HG02588 (cell line): ENCODE results near the gene ANKRD27.
"Not testable (repeated sequence)": the region's sequence is repeated elsewhere in the genome, so short reads cannot be mapped to it uniquely, and the experiment has no call there.

ENCODE experiments used
- ATAC-seq: cut with Tn5 transposase; IDR thresholded peaks from one replicate; pipeline ENCODE4 v1.9.1; 2021; ENCODE audit warnings: mild to moderate bottlenecking, moderate library complexity; ENCODE audit not compliant: unreplicated experiment

The ANKRD27 gene

DNA sequence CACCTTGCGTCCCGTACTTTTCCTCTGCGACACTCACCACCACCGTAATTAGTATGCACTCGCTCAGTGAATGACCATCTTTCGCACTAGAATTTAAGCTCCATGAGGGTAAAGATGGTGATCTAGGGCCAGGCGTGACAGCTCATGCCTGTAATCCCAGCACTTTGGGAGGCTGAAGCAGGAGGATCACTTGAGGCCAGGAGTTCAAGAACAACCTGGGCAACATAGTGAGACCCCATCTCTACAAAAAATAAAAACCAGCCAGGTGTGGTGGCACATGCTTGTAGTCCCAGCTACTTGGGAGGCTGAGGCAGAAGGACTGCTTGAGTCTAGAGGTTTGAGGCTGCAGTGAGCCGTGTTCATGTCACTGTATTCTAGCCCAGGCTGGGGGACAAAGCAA is 18.6 kb downstream of the ANKRD27 start:
- ATAC-seq, result not testable (repeated sequence)

DNA sequence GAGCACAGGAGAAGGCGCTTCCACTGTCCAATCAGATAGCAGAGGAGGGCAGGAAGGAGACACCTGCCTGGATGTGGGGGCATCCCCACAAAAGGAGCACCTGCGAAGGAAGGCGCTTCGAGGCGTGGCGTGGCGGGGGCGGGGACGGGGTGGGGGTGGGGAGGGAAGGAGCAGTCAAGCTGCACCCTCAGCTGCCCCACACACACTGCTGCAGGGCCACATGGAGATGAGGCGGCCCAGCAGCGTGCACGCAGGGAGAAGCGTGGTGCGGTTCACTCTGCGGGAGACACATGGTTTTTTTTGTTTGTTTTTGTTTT is 21.4 kb downstream of the ANKRD27 start:
- ATAC-seq, result no peak

DNA sequence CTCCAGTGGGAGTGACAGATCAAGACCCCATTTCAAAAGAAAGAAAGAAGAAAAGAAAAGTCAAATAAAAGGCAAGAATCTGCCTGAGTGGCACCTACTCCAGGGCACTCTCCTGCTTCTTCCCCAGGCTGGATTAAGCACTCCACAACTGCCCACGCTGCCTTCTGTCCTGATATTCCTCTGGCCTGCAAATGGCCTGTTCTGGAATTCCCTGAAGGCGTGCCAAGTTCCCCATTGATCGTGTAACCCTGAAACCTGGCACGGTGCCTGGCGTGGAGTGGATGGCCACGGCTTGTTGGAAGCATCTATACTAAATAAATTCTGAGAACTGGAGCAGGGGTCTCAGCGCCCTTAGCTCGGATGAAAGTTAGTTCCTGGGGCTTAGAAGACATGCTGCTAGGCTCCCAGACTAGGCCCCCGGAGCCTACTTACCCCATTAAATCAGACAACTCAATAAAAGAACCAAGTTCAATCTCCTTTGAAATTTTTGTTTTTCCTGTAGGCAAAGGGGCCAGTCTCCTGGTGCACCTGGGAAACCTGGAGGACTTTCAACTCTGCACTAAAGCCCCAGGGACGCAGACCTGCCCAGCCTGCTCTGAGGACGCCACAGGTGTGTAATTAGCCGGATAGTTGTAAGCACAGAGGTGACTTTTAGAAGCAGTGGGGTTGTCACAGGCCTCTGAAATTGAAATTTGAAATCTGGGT is 21.9 kb downstream of the ANKRD27 start:
- ATAC-seq, result no peak

DNA sequence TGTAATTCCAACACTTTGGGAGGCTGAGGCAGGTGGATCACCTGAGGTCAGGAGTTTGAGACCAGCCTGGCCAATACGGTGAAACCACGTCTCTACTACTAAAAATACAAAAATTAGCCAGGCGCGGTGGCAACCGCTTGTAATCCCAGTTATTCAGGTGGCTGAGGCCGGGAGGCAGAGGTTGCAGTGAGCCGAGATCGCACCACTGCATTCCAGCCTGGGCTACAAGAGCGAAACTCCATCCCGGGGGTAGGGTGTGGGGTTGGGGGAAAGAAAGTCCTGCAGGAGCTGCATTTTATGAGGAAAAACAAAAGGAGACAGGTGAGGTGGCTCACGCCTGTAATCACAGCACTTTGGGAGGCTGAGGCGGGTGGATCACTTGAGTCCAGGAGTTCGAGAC is 22.6 kb downstream of the ANKRD27 start:
- ATAC-seq, result not testable (repeated sequence)

DNA sequence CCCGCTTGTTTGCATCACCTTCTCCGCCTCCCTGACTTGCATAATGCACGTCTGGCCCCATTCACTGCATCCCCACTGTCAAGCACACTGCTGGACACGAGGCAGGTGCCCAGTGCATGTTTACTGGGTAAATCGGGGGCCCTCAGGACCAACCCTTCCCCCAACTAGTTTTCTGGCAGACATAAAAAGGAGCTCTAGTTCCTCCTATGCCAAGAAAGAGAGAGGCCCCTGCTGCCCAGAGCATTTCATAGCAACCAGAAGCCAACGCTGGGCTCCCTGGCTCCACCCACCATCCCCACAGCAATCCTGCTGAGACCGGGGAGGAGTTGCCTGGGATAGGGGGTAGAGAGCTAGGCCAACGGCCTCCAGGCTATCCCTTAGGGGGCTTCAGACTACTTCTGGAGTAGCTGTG is 23.2 kb downstream of the ANKRD27 start:
- ATAC-seq, result no peak

DNA sequence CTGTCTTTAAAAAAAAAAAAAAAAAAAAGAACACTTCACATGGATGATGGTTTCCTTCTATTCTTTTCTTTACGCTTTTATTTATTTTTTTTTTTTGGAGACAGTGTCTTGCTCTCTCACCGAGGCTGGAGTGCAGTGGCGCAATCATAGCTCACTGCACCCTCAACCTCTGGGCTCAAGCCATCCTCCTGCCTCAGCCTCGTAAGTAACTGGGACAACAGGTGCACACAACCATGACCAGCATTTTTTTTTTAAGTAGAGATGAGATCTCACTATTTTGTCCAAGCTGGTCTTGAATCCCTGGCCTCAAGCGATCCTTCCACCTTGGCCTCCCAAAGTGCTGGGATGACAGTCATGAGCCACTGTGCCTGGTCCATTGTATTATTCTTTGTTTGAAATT is 24.3 kb downstream of the ANKRD27 start:
- no peak for ATAC-seq

DNA sequence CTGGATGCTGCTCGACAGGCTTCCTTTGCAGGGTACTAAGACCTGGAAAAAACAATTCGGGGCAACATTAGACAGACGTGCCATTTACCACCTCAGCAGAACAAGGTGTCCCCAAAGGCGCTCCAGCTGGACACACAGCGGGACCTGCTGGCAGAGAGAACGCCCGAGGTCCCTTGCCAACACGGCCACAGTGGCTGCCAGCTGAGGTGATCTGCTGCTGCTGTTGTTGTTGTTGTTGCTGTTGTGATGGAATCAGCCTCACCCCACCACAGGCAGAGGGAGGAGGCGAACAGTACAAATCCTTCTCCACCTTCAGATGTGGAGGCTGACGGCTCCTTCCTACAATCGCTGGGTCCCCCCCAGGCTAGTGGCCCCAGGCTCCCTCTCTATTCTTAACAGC is 25.2 kb downstream of the ANKRD27 start:
- ATAC-seq, result no peak

DNA sequence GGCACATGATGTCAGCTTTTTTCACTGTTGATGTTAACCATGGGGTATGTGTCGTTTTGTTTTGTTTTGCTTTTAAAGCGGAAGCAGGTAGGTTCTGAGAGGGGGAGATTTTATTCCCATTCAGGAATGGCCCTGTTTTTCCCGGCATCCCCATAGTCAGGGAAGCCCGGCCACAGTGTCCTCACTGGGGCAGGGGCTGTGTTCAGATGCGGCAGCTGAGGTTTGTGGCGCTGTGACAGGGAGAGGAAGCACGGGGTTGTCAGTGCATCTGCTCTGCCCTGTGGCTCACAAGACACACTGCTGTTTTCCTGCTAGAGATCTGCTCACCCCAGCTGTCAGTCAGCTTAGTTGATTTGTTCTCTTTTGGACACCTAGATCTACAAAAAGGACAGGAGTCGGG is 27.6 kb downstream of the ANKRD27 start:
- ATAC-seq, result no peak

DNA sequence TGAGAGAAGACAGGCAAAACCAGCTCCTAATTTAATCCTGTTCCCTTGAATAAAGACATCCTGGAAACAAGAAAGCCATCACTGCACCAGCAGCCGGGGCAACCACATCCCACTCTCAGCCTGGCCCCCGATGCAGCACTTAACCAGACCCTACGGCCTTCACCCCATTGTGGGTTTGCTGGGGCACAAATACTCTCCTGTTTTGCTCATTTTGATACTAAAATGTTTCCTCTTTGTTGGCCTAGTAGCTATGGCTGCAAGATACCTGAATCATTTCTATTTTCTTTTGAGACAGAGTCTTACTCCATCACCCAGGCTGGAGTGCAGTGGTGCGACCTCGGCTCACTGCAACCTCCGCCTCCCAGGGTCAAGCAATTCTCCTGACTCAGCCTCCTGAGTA is 28.4 kb downstream of the ANKRD27 start:
- no peak for ATAC-seq

DNA sequence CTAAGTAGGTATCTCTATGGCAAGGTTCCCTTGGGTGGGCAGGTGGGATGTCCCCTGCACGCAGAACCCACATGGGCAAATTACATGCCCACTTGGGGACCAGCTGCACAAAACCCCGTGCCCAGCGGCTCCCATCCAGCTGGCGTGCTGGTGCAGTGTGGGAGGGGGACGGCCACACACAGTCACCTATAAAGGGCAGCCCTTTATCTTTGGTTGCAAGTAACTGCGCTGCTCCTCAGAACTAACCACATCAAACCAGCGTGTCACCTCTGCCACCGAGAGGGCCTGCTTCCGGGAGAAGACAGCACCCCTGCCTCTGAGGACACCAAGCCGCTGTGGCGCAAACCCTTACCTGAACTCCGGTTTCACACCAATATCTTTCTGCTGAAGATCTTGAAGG is 32.2 kb downstream of the ANKRD27 start:
- ATAC-seq, result no peak

DNA sequence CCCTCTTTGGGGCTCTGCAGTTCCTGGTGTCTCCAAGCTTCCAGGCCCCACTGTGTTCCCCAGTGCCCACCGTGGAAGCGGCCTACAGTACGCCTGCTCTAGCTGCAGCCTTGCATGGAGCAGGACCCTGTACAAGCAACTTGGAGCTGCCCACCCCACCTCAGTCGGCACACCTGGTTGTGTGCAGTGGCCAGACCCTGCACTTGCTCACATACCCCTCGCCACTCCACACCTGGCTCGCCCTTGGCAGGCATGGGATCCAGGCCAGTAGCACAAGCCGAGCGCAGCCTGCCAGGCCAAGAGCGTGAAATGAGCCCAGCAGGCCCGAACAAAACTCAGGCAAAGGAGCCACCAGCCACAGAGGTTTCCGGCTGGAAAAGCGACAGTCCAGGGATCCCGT is 36.4 kb downstream of the ANKRD27 start:
- no peak for ATAC-seq

DNA sequence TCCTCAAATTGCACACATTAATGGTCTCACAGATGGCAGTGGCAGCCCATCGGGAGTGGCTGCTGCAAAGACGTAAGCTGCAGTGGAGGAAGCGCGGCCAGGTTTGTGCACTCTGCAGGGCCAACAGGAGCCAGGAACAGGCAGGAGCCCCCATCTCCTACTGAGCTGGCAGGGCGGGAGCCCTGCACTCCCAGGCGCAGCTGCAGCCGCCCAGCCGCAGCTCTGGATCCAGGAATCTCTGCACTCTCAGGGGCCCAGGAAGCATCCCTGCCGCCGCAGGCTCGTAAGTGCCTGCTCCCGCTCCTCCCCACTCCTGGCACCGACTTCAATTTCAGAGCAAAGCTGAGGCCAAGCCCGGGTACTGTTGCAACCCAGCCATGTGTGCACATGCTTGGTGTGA is 37.5 kb downstream of the ANKRD27 start:
- no peak for ATAC-seq

DNA sequence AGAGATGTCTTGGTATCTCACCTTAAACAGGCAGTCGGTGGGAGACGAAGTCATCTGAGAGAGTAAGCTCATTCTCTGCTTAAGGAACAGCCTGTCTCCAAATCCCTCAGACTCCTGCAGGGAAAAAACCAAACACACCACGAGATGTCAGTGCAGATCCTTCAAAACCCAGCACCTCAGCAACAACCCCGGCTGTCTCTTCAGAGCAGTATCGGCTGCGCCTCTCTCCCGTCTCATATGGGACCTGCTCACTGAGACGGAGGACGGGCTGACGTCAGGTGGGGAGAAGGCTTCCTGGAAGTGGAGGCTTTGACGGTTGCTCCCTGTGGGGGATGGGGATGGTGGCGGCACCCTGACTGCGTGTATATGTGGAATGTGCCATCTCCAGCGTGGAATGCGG is 43.6 kb downstream of the ANKRD27 start:
- no peak for ATAC-seq

DNA sequence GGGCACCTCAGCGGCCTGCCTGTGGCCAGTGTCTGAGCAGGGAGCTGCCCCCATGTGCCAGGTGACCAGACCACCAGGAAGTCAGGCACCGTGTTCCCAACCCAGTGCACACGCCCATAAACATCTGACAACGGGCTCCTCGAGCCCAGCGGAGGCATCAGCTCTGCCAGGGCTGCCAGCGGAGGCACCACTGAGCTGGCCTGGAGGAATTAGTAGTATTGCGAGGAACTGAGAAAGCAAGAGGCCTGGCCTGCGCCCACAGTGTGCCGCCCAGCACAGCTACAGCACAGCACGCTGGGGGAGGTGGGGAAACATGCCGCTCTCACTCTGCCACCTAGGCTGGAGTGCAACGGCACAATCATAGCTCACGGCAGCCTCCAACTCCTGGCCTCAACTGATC is 44.6 kb downstream of the ANKRD27 start:
- ATAC-seq, result no peak

DNA sequence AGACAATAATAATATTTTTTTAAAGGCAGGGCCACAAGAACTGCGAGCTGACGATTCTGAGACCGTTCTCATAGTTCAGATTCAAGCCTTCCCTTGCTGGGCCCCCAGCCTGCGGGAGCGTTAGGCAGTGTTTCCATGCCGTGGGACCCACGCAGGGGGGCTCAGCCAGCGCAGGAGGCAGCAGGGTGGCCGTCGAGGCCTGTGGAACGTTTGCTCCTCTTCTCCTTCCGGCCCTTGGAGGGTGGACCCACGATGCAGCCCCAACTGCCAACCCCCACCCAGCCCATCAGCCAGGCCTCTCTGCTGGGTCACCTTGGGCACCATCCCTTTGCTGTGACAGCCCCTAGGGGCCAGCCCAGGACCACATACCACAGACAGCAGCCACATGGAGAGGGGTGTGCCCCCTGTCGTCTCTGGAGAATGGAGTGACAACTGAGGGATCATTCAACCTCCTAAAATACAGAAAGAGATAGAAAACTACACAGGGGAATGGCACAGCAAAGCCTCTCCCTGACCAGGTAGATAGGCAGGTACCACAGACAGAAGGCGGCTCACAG is 47.2 kb downstream of the ANKRD27 start:
- no peak for ATAC-seq

DNA sequence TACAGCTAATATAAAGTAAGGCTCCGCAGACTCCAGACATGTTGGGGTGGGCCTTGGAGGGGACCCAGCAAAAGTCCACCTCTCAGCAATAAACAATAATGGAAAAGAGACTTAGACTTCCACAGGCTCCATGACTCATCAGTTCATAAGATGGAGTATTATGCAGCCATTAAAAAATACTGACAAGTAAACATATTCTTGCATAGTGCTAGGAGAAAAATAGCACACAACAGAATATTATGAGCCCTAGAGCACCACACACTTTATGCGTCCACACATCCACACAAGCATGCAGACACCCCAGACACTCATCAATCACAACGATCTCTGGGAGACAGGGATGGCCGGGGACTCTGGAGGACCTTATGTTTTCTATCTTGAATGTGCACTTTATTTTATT is 48.0 kb downstream of the ANKRD27 start:
- no peak for ATAC-seq

DNA sequence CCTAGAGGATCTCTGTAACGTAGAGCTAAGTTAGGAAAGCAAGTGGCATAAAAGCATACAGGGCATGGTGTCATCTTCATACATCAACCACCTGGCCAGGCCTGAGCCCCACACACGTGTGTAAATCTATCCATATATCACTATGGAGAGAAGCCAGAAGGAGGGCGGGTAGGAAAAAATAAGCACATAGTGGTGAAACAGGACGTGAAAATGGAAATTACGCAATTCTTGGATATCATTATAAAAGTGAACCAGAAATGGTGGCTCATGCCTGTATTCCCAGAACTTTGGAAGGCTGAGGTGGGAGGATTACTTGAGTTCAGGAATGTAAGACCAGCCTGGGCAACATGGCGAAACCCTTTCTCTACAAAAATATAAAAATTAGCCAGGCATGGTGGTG is 50.6 kb downstream of the ANKRD27 start:
- no peak for ATAC-seq

DNA sequence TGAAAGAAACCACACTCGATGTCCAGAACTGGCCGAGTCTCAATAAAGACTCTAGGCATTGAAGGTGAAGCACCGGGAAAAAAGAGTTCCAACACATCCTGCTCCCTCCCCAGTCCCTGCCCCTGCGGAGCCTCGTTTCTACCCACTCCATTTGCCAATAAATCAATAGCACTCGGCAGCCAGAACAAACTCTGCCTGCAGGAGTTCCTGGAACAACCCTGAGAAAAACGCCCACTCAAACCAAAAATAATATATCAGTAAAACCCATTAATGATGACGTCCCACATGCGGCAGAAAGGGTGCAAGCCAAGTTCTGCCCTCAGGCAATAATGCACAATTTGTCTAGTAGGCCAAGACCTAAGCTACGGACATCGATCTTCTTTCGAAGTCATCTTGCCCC is 53.0 kb downstream of the ANKRD27 start:
- no peak for ATAC-seq

DNA sequence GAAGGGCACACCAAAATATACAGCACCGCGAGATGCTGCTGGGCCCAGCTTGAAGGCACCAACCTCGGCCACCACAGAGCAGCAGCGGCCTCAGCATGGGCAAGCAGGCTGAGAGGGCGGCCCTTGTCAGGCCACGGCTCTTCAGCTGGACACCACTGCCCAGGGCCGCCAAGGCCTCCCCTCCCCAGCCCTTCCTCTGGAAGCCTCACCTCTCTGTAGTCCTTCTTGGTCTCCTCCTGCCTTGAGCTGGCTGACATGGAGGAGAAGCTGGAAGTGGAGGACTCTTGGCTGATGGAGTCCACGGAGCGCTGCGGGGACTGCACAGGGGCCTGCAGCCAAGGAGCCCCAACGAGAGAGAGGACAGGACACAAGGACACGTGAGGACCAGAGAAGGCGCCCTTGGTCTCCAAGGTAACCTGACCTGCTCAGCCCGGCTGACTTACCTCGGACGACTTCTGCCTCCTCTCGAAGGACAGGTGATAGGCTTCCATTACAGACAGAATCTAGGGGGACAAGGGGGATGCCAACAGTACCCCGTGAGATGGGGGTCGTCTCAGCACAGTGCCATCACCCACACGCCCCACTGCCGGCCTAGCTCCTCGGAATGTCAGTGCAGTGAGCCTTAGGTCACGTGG is 55.8 kb downstream of the ANKRD27 start:
- ATAC-seq, result no peak

DNA sequence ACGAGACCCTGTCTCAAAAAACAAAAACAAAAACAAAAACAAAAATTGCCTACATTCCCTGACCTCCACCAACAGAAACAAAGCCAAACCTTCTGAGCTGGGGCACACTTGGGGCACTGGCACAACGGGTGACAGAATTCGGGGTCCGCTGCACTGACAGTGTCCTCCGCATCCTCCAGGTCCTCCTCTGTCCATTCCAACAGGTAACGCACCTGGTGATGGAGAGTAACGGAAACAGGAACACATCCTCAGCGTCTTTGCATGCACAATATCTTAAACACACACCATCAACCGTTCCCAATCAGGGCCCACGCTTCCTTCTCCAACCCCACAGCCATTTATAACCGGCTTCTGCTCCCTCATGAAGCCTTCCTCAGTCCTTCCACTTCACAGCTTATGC is 59.4 kb downstream of the ANKRD27 start:
- no peak for ATAC-seq

DNA sequence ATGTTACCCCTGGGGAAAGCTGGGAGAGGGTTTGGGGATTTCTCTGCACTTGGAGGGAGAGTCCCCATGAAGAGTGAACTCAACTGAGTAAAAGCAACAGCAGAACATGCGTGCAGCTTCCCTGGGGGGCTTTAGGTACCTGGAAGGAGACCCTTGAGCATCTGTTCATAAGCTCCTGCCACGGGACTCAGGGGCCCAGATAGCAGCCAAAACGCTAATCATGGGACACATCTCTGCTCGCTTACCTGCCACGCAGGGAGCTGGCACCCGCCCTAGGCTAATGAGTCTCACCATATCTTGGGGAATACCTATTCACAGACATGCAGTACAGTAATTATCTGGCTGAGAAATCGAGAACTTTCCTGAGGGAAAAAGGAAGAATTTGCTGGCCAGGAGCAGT is 60.1 kb downstream of the ANKRD27 start:
- ATAC-seq, result no peak

DNA sequence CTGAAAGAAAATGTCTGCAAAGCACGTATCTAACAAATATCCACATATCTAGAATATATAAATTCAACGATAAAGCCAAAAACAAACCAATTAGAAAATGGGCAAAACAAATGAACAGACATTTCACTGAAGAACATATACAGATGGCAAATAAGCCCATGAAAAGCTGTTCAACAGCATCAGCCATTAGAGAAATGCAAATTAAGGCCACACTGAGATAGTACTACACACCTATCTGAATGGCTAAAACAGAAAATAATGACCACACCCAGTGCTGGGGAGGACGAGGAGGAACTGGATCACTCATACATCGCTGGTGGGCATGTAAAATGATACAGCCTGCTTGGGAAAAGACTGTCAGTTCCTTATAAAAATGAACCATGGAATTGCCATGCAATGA is 62.0 kb downstream of the ANKRD27 start:
- no peak for ATAC-seq

DNA sequence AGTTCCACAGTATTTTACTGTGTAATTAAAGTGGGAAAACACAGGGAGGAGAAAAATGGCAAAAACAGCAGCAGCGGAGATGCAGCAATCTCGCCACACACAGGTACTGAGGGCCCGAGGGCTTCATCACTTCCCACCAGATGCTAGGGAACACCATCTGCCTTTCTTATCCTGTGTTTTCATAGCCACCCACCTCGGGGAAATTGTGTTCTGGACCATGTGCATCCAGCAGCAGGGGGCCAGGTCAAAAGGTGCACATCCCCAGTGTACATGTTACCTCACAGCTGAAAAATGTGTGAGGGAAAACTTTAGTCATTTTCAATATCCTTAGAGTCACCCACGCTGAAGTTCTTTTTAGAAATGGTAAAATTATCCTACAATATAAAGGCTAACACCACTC is 63.8 kb downstream of the ANKRD27 start:
- no peak for ATAC-seq
